ENCODE results near the gene ENPP3.

GRCh38 chr6:131765081-131765803 is 128.1 kb downstream of the ENPP3 start:
- TF ChIP-seq CTCF (IDR thresholded peaks at IDR 0.05) (no peak), POLR2A (IDR thresholded peaks at IDR 0.05) (no peak)

Data from testis (tissue), 2 donors.